Activated CD4-positive, alpha-beta T cell treated with anti-CD3 and anti-CD28 coated beads for 36 hours (primary cell): Measurements from ENCODE around the gene SCART1. TPM values are rescaled to one million over a fixed set of nuclear protein-coding genes. Genes with fewer than 3 reads are reported as not detected.
"Not testable (repeated sequence)": the region's sequence is repeated elsewhere in the genome, so short reads cannot be mapped to it uniquely, and the experiment has no call there.

Source experiments
- ATAC-seq: fragments of 200-7000 bp; cut with Tn5 transposase; one replicate; pipeline ENCODE4 v1.10.0; 2021; ENCODE audit warnings: mild to moderate bottlenecking, moderate library complexity
- CTCF ChIA-PET: fragments of 350-600 bp; sonication (Branson Sonifier 250); formaldehyde crosslinking; loops from one replicate; lab custom pipeline; 2021; ENCODE audit warnings: antibody characterized with exemption; lab: Charles Lee
- POLR2A ChIA-PET: fragments of 350-600 bp; sonication (Branson Sonifier 250); formaldehyde crosslinking; loops from one replicate; lab custom pipeline; 2021; ENCODE audit warnings: antibody characterized with exemption, inconsistent platforms; lab: Charles Lee
- DNase-seq: peaks from one replicate; pipeline ENCODE4 v3.0.0-alpha.2; 2020
- H3K27ac Mint-ChIP-seq: one replicate; pipeline ENCODE4 v1.8.0; 2021; ENCODE audit warnings: mixed read lengths
- H3K27me3 Mint-ChIP-seq: one replicate; pipeline ENCODE4 v1.8.0; 2021; ENCODE audit warnings: mixed read lengths
- H3K36me3 Mint-ChIP-seq: one replicate; pipeline ENCODE4 v1.8.0; 2021; ENCODE audit warnings: low read depth, mixed read lengths
- H3K4me1 Mint-ChIP-seq: one replicate; pipeline ENCODE4 v1.8.0; 2021; ENCODE audit warnings: mixed read lengths
- H3K4me3 Mint-ChIP-seq: one replicate; pipeline ENCODE4 v1.8.0; 2021; ENCODE audit warnings: mild to moderate bottlenecking, moderate library complexity, mixed read lengths
- H3K9me3 Mint-ChIP-seq: one replicate; pipeline ENCODE4 v1.8.0; 2021; ENCODE audit warnings: low read depth, mixed read lengths
- intact Hi-C, 2 experiments: fragments of 100-400 bp; cut with DNase I in 1 of 2; cut with micrococcal nuclease in 1 of 2; formaldehyde crosslinking; loops; one replicate each; pipeline versions ENCODE4 v1.14.2 to v1.15.1; 2022 to 2024; cut with DNase I, micrococcal nuclease
- total RNA-seq, 2 experiments: library from RNA; stranded (reverse); gene quantifications; one replicate each; pipeline ENCODE4 v1.2.3, GENCODE V29; 2021

The SCART1 gene
- total RNA-seq, 2 experiments from 2014 or later, result 1.4 to 1.7 TPM

DNA sequence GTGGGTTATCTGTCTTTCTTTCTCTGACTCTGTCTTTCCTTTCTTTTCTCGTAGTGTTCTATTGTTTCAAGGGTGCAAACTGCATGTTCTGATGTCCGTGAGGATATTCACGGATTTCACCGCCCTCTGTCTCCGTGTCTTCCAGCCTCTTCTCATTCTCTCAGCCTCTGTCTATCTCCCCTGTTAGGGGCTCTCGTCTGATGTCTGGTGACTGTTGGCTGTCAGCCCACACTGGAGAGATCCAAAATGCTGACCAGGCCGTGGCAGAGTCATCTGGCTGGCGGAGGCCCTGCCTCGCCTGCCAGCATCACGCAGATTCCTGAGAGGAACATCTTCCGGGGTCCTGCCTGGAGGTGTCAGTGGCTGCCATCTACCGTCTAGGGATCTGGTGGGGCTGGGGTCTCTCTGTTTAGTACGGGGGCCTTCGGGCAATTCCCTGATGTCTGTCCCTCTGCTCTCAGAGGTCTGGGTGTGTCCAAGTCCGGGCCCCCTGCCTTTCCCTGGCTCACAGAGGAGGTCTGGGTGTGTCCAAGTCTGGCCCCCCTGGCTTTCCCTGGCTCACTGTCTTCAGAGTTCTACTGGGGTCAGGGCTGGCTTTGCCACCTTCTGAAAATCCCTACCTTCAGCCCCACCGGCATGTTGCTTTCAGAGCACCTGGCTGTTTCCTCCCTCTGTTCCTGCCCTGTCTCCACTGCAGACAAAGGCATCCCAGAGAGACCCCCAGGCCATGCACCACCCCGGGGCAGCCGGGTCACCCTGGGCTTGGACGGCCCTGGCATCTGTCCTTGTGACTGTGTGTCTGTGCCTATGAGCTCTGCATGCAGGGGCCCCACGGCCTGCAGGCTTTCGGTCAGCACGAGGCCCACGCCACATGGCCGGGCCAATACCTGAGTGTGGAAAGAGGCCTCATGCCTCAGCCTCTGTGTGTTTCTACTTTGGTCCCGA lies 14.0 kb upstream of the SCART1 start:
- Mint-ChIP-seq H3K4me1 (peaks cover 17% of the 10 kb centered on the region), H3K9me3 (no peaks in the 10 kb centered on the region), H3K27me3 (peaks cover 6% of the 10 kb centered on the region), H3K27ac (no peak overlapping the region), H3K36me3 (no peaks in the 10 kb centered on the region), H3K4me3 (no peak overlapping the region)
- CTCF ChIA-PET, result interaction anchor here (0.6 to 3.2 kb wide), 11 partner anchors 29 to 230 kb away, joined by 3 to 28 read pairs (median 3); partner anchors contain the start of gene CYP2E1
- POLR2A ChIA-PET, result interaction anchor here (0.6 kb wide), 1 partner anchor 51 kb away, joined by 5 read pairs; no protein-coding TSS in a partner anchor
- intact Hi-C loops, result loop anchor here (1.0 to 5.0 kb wide), 4 partner anchors 53 to 111 kb away; no protein-coding TSS in a partner anchor
- ATAC-seq, result no peak
- DNase-seq, result no peak

DNA sequence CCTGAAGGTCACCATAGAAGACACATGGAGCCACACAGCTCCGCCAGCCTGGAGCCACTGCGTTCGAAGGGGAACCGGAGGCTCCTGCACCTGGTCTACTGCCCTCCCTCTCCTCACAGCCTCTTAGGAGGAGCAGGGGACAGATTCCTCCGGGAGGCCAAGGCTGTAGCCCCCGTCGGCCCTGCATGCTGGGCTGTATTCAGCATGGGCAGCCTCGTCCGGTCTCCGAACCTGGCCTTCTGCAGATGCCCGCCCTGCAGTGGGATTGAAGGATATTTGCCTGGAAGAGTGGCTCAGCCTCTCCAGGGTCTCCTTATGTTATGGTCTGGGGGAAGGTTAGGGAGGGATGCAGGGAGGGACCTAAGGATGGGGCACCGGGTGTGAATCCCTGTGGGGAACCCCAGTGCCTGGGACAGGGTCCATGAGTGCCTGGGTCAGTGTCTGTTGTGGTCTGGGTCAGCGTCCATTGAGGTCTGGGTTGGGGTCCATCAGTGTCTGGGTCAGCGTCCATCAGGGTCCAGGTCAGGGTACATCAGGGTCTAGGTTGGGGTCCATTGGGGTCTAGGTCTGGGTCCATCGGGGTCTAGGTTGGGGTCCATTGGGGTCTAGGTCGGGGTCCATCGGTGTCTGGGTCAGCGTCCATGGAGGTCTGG lies 13.0 kb upstream of the SCART1 start:
- Mint-ChIP-seq H3K27ac (no peak overlapping the region), H3K27me3 (peaks cover 6% of the 10 kb centered on the region), H3K4me1 (peaks cover 17% of the 10 kb centered on the region), H3K36me3 (peaks cover 6% of the 10 kb centered on the region), H3K4me3 (no peak overlapping the region), H3K9me3 (peaks cover 3% of the 10 kb centered on the region)
- intact Hi-C loops, result no loop called here
- ChIA-PET CTCF (interaction anchor here (0.8 kb wide), 1 partner anchor 80 kb away, joined by 3 read pairs; no protein-coding TSS in a partner anchor), POLR2A (no interaction called here)
- DNase-seq (no peak), ATAC-seq (no peak)

DNA sequence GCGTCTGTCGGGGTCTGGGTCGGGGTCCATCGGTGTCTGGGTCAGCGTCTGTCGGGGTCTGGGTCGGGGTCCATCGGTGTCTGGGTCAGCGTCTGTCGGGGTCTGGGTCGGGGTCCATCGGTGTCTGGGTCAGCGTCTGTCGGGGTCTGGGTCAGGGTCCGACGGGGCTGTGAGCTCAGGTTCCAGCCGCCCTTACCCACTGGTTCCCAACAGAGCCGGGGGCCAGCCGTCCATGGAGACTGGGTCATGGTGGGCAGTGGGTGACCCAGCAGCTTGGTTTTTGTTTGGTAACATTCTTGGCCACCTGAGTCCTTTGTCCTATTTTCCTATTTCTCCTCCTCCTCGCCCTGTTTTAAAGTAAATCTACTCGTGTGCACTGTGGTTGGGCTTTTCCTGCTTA lies 12.4 kb upstream of the SCART1 start:
- CTCF ChIA-PET, result interaction anchor here (0.7 to 1.7 kb wide), 3 partner anchors 10 to 112 kb away, joined by 3 to 5 read pairs (median 3); no protein-coding TSS in a partner anchor
- H3K4me3 Mint-ChIP-seq, H3K27me3 Mint-ChIP-seq, ATAC-seq, H3K36me3 Mint-ChIP-seq, H3K9me3 Mint-ChIP-seq, H3K27ac Mint-ChIP-seq, DNase-seq, intact Hi-C loops, POLR2A ChIA-PET: not testable (repeated sequence)
- peaks cover 17% of the 10 kb centered on the region for H3K4me1 Mint-ChIP-seq

DNA sequence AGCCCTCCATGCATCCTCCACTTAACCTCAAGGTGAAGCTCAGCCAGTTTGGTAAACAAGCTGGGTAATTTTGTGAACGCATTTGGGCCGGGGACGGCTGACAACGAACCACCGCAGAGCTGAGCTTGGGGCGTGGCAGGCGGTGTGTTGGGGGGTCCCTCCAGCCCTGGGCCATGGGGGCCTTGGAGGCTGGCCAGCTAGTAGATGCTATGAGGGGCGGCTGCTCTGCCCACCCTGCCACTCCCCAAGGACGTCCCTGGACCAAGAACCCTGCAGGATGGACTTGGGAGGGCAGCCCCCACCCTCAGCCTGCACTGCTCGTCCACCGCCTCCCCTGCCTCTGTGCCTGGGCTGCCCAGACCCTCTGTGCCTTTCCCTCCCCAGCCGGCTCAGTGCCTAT lies 12.0 kb upstream of the SCART1 start:
- ATAC-seq (no peak), DNase-seq (no peak)
- Mint-ChIP-seq H3K9me3 (peaks cover 5% of the 10 kb centered on the region), H3K4me1 (peaks cover 17% of the 10 kb centered on the region), H3K27ac (no peak overlapping the region), H3K36me3 (peaks cover 9% of the 10 kb centered on the region), H3K27me3 (peaks cover 4% of the 10 kb centered on the region), H3K4me3 (no peak overlapping the region)
- POLR2A ChIA-PET, result no interaction called here
- intact Hi-C loops, result no loop called here
- CTCF ChIA-PET, result interaction anchor here (0.7 to 1.7 kb wide), 3 partner anchors 9 to 113 kb away, joined by 3 to 5 read pairs (median 3); no protein-coding TSS in a partner anchor

DNA sequence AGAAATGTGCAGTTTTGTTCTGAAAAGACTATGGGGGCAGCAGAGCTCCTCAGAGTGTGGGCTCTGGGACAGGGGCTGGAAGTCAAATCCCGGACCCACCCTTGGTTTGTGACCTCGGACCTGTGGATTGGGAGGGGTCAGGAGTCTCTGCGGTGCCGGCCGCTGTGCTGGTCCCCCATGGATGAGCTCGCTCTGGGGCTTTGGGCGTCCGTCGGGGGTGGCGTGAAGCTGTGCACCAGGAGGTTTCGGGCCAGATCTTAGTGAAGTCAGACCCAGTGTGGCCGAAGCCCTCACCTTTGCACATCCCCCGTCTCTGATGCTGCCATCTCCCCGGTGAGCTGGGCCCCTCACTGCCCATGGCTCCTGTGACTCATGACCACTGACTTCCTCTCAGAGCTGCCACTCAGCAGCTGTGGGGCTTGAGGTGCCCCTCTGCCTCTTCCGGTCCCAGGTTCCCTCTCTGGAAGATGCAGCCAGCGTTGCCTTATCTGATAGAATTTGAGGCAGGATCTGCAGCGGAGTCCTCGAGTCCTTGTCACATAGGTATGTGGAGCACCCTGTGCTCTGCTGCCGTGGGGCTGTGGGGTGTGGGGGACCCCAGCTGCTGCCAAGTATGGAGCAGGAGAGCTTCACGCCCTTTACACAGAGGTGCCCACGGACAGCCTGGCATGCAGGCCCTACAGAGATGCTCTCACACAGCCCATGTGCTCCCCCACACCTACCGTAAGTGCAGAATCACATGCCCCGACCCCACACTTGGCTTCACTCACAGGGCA lies 11.4 kb upstream of the SCART1 start:
- CTCF ChIA-PET, result interaction anchor here (0.7 to 1.7 kb wide), 3 partner anchors 9 to 113 kb away, joined by 3 to 5 read pairs (median 3); no protein-coding TSS in a partner anchor
- H3K4me3 Mint-ChIP-seq, result no peak overlapping the region
- H3K27me3 Mint-ChIP-seq, result peaks cover 4% of the 10 kb centered on the region
- ATAC-seq (peak; percentile 87), DNase-seq (peak; percentile 54)
- peak overlapping the region; percentile 29 for H3K27ac Mint-ChIP-seq
- peaks cover 12% of the 10 kb centered on the region for H3K36me3 Mint-ChIP-seq
- H3K4me1 Mint-ChIP-seq, result peaks cover 17% of the 10 kb centered on the region
- peaks cover 10% of the 10 kb centered on the region for H3K9me3 Mint-ChIP-seq
- POLR2A ChIA-PET, result no interaction called here
- intact Hi-C loops, result no loop called here

DNA sequence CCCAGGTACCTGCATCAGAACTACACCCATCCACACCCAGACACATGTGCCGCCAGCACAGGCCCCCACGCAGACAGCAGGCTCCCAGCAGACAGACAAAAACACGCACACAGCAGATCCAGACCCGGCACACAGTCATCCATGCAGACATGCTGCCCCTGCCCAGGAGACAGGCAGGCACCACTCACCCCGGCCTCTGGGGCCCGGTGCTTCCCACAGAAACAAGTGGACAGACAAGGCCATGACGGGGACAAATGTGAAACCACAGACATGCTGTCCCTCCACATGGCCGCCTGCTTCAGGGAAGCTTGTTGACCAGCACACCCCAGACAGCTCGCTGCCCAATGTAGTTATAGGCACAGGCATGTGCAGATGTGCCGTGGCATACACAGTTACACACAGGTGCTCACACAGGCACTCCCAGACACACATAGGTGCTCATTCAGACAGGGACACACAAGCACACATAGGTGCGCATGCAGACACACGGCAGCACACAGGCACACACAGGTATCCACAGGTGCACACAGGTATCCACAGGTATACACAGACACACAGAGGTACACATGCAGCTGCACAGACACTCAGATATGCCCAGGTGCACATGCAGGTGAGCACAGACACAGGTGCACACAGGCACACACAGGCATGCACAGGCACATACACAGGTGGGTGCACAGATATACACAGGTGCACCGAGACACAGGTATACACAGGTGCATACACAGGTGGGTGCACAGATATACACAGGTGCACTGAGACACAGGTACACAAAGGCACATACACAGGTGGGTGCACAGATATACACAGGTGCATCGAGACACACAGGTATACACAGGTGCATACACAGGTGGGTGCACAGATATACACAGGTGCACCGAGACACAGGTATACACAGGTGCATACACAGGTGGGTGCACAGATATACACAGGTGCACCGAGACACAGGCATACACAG lies 10.5 kb upstream of the SCART1 start:
- POLR2A ChIA-PET, result no interaction called here
- H3K27ac Mint-ChIP-seq, result peak overlapping the region; percentile 29
- CTCF ChIA-PET, result interaction anchor here (1.7 kb wide), 1 partner anchor 8 kb away, joined by 5 read pairs; no protein-coding TSS in a partner anchor
- peaks cover 17% of the 10 kb centered on the region for H3K4me1 Mint-ChIP-seq
- H3K27me3 Mint-ChIP-seq, result peaks cover 4% of the 10 kb centered on the region
- no peak for DNase-seq
- ATAC-seq, result no peak
- no peak overlapping the region for H3K4me3 Mint-ChIP-seq
- H3K9me3 Mint-ChIP-seq, result peaks cover 18% of the 10 kb centered on the region
- peaks cover 20% of the 10 kb centered on the region for H3K36me3 Mint-ChIP-seq
- intact Hi-C loops, result no loop called here

DNA sequence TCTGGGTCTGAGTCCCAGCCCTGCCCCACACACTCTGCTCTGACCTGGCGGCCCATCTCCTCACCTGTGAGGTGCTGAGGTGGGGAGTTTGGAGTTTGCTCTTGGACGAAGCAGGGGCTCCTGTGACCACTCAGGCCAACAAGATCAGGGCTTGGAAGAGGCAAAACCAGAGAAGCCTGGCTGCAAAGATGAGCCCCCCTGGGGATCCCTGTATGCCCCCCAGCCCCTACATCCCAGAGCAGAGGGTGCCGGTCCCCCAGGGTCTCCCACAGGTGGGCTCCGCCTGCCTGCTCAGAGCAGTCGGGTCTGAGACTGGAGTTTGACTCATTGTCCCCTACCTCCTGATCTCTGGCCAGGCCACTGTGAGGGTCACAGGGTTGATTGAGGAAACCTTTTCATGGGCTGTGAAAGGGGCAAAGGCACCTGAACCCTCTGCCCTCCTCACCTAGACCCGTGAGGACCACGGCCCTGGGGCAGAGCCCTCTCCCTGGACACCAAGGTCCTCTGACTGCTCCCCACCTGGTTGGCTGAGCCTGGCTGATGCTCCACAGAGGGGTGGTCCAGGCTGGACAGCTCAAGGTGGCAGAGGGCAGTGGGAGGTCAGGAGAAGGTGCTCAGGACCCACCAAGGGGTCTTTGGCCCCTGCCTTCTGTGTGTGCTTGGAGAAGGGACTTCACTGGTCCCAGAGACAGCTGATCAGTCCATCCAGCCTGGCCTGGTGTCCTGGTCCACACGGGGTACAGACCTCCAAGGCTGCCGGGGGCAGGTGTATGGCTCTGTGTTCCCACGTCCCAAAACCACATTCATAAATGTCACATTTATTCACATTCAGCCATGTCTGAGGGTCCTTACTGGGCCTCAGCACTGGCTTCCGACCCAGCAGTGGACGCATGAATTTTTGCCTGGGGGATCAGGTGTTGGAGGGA lies 9.1 kb upstream of the SCART1 start:
- CTCF ChIA-PET, result no interaction called here
- Mint-ChIP-seq H3K27me3 (peaks cover 3% of the 10 kb centered on the region), H3K4me1 (peaks cover 14% of the 10 kb centered on the region), H3K36me3 (peaks cover 20% of the 10 kb centered on the region), H3K27ac (no peak overlapping the region), H3K4me3 (no peak overlapping the region), H3K9me3 (peaks cover 28% of the 10 kb centered on the region)
- intact Hi-C loops, result no loop called here
- no peak for DNase-seq
- ATAC-seq, result no peak
- POLR2A ChIA-PET, result no interaction called here

DNA sequence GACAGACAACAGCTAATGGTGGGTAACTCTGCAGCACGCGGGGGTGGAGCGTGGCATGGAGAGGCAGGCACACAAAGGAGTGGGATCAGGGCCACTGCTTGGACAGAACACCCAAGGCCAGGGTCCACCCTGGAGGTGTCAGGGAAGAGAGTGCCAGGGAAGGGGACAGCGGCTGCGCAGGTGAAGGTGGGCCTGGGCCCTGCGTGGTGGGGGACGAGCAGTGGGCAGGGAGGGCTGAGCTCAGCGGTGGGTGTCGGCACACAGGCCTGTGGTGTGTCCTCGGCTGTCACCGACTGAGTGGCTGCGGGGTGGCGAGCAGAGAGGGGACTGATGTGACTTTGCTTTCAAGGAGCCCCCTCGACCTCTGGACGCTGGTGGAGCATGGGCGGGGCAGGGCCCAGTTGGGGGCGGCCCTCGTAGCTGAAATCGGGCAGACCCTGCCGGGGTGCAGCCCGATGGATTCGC lies 8.4 kb upstream of the SCART1 start:
- peaks cover 20% of the 10 kb centered on the region for H3K36me3 Mint-ChIP-seq
- ATAC-seq (no peak), DNase-seq (no peak)
- intact Hi-C loops, result no loop called here
- peaks cover 3% of the 10 kb centered on the region for H3K27me3 Mint-ChIP-seq
- H3K4me3 Mint-ChIP-seq, result no peak overlapping the region
- peaks cover 14% of the 10 kb centered on the region for H3K4me1 Mint-ChIP-seq
- CTCF ChIA-PET, result no interaction called here
- no peak overlapping the region for H3K27ac Mint-ChIP-seq
- peaks cover 28% of the 10 kb centered on the region for H3K9me3 Mint-ChIP-seq
- POLR2A ChIA-PET, result no interaction called here

DNA sequence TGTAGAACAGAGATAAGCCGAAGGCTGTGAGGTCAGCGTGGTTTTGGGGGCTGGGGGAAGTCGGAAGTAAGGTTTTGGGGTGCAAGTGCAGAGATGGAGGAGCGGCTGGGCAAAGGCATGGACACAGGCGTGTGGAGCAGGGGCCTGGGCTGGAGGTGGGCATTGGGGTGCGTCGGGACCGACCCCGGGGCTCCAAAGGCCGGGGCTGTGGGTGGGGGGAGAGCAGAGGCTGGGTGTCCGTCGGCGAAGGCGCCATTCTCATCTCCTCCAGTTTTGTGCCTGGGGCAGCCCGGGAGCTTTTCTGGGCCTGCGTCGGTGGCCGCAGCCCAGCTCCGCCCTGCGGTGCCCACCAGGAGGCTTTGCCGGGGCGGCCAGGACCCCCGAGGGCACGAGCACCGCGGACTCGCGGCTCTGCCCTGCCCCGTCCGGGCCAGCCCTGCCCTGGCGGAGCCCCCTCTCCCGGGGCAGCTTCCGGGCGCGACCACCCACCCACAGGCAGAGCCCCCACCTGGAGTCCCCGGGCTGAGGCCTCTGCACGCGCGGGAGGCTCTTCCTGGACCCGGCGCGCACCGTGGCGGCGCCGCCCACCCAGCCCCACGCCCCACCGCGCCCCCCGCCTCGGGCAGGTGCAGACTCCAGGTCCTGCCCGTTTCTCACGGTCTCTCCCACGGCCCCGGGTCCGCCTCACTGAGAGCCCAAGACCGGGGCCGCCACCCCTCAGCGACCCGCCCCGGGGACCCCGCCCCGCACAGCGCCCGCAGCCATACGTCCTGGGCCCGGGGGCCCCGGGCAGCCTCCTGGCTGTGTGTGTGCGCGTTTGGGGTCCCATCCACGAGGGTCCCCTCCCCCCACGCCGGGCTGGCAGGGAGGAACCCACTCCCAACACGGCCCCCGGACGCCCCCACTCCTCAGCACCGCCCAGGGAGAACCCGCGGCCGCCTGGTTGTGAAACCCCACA lies 7.7 kb upstream of the SCART1 start:
- H3K4me1 Mint-ChIP-seq, result peaks cover 14% of the 10 kb centered on the region
- no peak for ATAC-seq
- DNase-seq, result no peak
- peaks cover 28% of the 10 kb centered on the region for H3K9me3 Mint-ChIP-seq
- no peak overlapping the region for H3K4me3 Mint-ChIP-seq
- POLR2A ChIA-PET, result no interaction called here
- no peak overlapping the region for H3K27ac Mint-ChIP-seq
- peaks cover 20% of the 10 kb centered on the region for H3K36me3 Mint-ChIP-seq
- peaks cover 3% of the 10 kb centered on the region for H3K27me3 Mint-ChIP-seq
- intact Hi-C loops, result no loop called here
- CTCF ChIA-PET, result no interaction called here
